Upper lobe of left lung (tissue), 6 donors: Measurements from ENCODE around the gene OGT. TPM values are rescaled to one million over a fixed set of nuclear protein-coding genes. Genes with fewer than 3 reads are reported as not detected.
"Not testable (repeated sequence)": the region's sequence is repeated elsewhere in the genome, so short reads cannot be mapped to it uniquely, and the experiment has no call there.

Experiments used
- ATAC-seq, 2 donors: fragments of 200-7000 bp; cut with Tn5 transposase; one replicate each; pipeline ENCODE4 v1.9.1; 2022; ENCODE audit warnings: mild to moderate bottlenecking in 2 of 2, moderate library complexity in 2 of 2; ENCODE audit not compliant: low FRiP score in 2 of 2
- DNase-seq, 2 donors: peaks; one replicate each; pipeline ENCODE4 v3.0.0-alpha.2; 2019 to 2020
- H3K27ac ChIP-seq, 4 donors: fragments of 200-600 bp; sonication (generic); one replicate each; pipeline ENCODE4 v1.5.1; 2016 to 2019
- H3K27me3 ChIP-seq, 4 donors: fragments of 200-600 bp; sonication (generic); one replicate each; pipeline ENCODE4 v1.5.1; 2017 to 2019
- H3K36me3 ChIP-seq, 4 donors: fragments of 200-600 bp; sonication (generic); one replicate each; pipeline ENCODE4 v1.5.1; 2016 to 2019
- H3K4me1 ChIP-seq, 4 donors: fragments of 200-600 bp; sonication (generic); one replicate each; pipeline ENCODE4 v1.5.1; 2018 to 2019
- H3K4me3 ChIP-seq, 4 donors: fragments of 200-600 bp; sonication (generic); one replicate each; pipeline ENCODE4 v1.5.1; 2017 to 2019; ENCODE audit warnings: mild to moderate bottlenecking in 2 of 4, moderate library complexity in 1 of 4
- H3K9me3 ChIP-seq, 4 donors: fragments of 200-600 bp; sonication (generic); one replicate each; pipeline ENCODE4 v1.5.1; 2018 to 2019
- CTCF ChIP-seq, 6 experiments: fragments of 450-650 bp in 4 of 6; fragments of 200-600 bp in 2 of 6; sonication (generic) in 2 of 6; IDR thresholded peaks; one replicate each; pipeline ENCODE4 v1.5.1; 2016 to 2019; ENCODE audit warnings: antibody characterized with exemption in 6 of 6
- EP300 ChIP-seq, 4 donors: sonication (generic); formaldehyde crosslinking; IDR thresholded peaks; one replicate each; pipeline ENCODE4 v1.5.1; 2017; ENCODE audit warnings: antibody characterized with exemption in 4 of 4, control low read depth in 2 of 4
- POLR2A ChIP-seq, 4 donors: fragments of 450-650 bp; IDR thresholded peaks; one replicate each; pipeline ENCODE4 v1.5.1; 2016 to 2017; ENCODE audit warnings: antibody characterized with exemption in 4 of 4, mild to moderate bottlenecking in 2 of 4
- POLR2AphosphoS5 ChIP-seq, 2 donors: sonication (generic); formaldehyde crosslinking; IDR thresholded peaks; one replicate each; pipeline ENCODE4 v1.5.1; 2017; ENCODE audit warnings: antibody characterized with exemption in 2 of 2
- WGBS, 2 donors: methylation state at CpG; one replicate each; pipeline ENCODE4 v1.1.5; 2017 to 2018; 5-methylcytosine and 5-hydroxymethylcytosine counted together
- total RNA-seq, 6 donors: library from RNA; depleted of rRNA in 4 of 6; stranded (reverse); fragments of >200 nt in 4 of 6; gene quantifications; one replicate each; pipeline versions ENCODE4 v1.1.0 to v1.2.1, GENCODE V29; 2016 to 2021
- donor health status: DM: no; HTN: no; CAD: no; lungs with moderate emphysema.
- donor health status: DM: no; HTN: yes; CAD: no; lungs with severe emphysema.

Gene OGT
- total RNA-seq, 6 donors from 2014 or later: 88.3 to 315 (median 159) TPM

GRCh38 chrX:71550578-71550977 lies 17.7 kb downstream of the OGT start:
- H3K4me3 ChIP-seq: no peak overlapping the region
- H3K36me3 ChIP-seq: peaks cover 0 to 58% (median 20%) of the 10 kb centered on the region in 4 donors
- H3K27ac ChIP-seq: no peak overlapping the region
- DNase-seq: no peak
- no peaks in the 10 kb centered on the region for H3K27me3 ChIP-seq
- no peaks in the 10 kb centered on the region for H3K4me1 ChIP-seq
- 81 to 86% methylated on average over 3 of the region's 3 CpGs for WGBS, 2 donors
- no peak for ATAC-seq
- H3K9me3 ChIP-seq: no peaks in the 10 kb centered on the region
- TF ChIP-seq POLR2A (IDR thresholded peaks at IDR 0.05) (no peak), EP300 (IDR thresholded peaks at IDR 0.05) (no peak), CTCF (IDR thresholded peaks at IDR 0.05) (no peak), POLR2AphosphoS5 (IDR thresholded peaks at IDR 0.05) (no peak)

GRCh38 chrX:71556036-71556435 lies 23.1 kb downstream of the OGT start:
- no peaks in the 10 kb centered on the region for H3K9me3 ChIP-seq
- no peak overlapping the region for H3K27ac ChIP-seq
- WGBS, 2 donors: 73 to 88% methylated on average over 3 of the region's 3 CpGs
- H3K4me3 ChIP-seq: no peak overlapping the region
- TF ChIP-seq CTCF (IDR thresholded peaks at IDR 0.05) (no peak), POLR2A (IDR thresholded peaks at IDR 0.05) (no peak), EP300 (IDR thresholded peaks at IDR 0.05) (no peak), POLR2AphosphoS5 (IDR thresholded peaks at IDR 0.05) (no peak)
- no peaks in the 10 kb centered on the region for H3K4me1 ChIP-seq
- peaks cover 0 to 75% (median 32%) of the 10 kb centered on the region in 4 donors for H3K36me3 ChIP-seq
- DNase-seq: no peak
- ATAC-seq: no peak
- H3K27me3 ChIP-seq: no peaks in the 10 kb centered on the region

DNA sequence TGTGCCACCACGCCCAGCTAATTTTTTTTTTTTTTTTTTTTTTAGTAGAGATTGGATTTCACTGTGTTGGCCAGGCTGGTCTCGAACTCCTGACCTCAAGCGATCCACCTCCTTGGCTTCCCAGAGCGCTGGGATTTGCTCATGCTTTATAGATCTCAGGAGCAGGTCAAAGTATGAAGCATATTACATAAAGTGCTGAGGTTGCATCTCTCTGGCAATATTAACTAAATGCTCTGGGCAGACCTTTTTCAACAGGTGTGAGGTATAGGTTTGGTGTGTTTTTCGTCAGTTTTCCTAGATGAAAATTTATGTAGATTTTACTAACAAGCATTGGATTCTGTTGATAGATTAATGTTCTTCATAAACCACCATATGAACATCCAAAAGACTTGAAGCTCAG lies 26.0 kb downstream of the OGT start:
- DNase-seq (no peak), ATAC-seq (no peak)
- Histone ChIP-seq H3K4me3 (no peak overlapping the region), H3K36me3 (peaks cover 17 to 88% (median 44%) of the 10 kb centered on the region in 4 donors), H3K27ac (no peak overlapping the region), H3K27me3 (no peaks in the 10 kb centered on the region), H3K4me1 (no peaks in the 10 kb centered on the region), H3K9me3 (no peaks in the 10 kb centered on the region)
- 87 to 98% methylated on average over 5 of the region's 5 CpGs for WGBS, 2 donors
- TF ChIP-seq POLR2AphosphoS5 (IDR thresholded peaks at IDR 0.05) (no peak), CTCF (IDR thresholded peaks at IDR 0.05) (no peak), EP300 (IDR thresholded peaks at IDR 0.05) (no peak), POLR2A (IDR thresholded peaks at IDR 0.05) (no peak)

GRCh38 chrX:71559773-71560172 lies 26.9 kb downstream of the OGT start:
- DNase-seq, ATAC-seq, H3K9me3 ChIP-seq, H3K4me3 ChIP-seq, H3K27me3 ChIP-seq, H3K4me1 ChIP-seq, H3K27ac ChIP-seq: not testable (repeated sequence)
- H3K36me3 ChIP-seq: peaks cover 20 to 96% (median 47%) of the 10 kb centered on the region in 4 donors
- WGBS, 2 donors: 82 to 95% methylated on average over 6 of the region's 6 CpGs

DNA sequence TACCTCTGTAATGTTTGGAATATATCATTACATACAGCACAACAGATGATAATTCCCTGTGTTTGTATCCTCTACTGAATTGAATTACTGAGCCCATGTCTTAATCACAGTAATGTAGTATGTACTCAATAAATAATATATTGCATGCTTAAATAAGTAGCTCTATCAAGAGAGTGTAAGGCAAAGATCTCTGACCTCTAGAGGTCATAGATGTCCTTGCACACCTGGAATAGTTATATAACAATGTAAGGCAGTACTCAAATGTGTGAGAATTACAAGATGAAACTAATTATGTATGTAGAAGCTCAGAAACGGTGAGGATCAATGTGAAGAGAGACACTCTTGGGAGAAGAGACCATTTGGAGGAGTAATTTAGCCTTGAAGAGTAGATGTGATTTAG lies 31.0 kb downstream of the OGT start:
- DNase-seq (no peak), ATAC-seq (no peak)
- H3K4me3 ChIP-seq: no peak overlapping the region
- 46 to 79% methylated on average over 1 of the region's 1 CpG for WGBS, 2 donors
- no peaks in the 10 kb centered on the region for H3K9me3 ChIP-seq
- peaks cover 23 to 100% (median 52%) of the 10 kb centered on the region in 4 donors for H3K36me3 ChIP-seq
- TF ChIP-seq EP300 (IDR thresholded peaks at IDR 0.05): no peak
- TF ChIP-seq POLR2A (IDR thresholded peaks at IDR 0.05): no peak
- TF ChIP-seq CTCF (IDR thresholded peaks at IDR 0.05): no peak
- no peak for TF ChIP-seq POLR2AphosphoS5 (IDR thresholded peaks at IDR 0.05)
- H3K27ac ChIP-seq: no peak overlapping the region
- no peaks in the 10 kb centered on the region for H3K4me1 ChIP-seq
- H3K27me3 ChIP-seq: no peaks in the 10 kb centered on the region
